HUDEP-2 (cell line): ENCODE results near the gene CCDC3.
"Not testable (repeated sequence)": the region's sequence is repeated elsewhere in the genome, so short reads cannot be mapped to it uniquely, and the experiment has no call there.

Source experiments
- DNase-seq, 76 experiments: peaks; one replicate each; lab custom pipeline; 2025; ENCODE audit not compliant: unreplicated experiment in 76 of 76; lab: John Stamatoyannopoulos, UW

The CCDC3 gene

DNA sequence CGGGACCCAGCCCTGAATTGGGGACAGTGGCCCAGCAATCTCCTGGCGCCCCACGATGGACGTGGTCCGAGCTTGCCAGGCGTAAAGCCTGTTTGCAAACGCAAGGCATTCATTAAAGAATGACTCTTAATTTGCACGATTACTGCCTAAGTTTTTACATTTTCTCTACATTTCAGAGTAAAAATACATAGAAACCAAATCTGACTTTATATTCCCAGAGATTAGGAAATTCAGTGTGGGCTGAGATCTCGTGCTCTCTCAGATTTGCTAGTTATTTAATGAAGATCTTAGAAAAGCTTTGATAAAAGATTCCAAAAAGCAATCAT, 337 bp upstream of the CCDC3 start:
- no peak for DNase-seq

DNA sequence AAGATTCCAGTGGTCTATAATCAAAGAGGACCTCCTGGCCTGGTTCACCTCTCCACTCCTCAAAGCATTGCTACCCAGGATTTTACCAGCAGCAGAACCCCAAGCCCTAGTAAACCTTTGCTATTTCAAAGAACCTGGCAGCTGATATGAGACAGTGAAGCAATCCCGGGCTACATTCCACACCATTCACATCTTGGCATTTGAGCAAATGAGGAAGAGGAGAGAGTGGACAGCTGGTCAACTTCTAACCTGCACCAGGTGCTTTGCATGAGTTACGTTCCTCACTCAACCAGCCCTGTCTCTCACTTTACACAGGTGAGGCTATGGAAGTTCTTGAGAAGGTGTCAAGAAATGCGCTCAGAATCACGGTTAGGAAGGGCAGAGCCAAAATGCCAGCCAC, 1.1 kb downstream of the CCDC3 start:
- DNase-seq, result no peak

DNA sequence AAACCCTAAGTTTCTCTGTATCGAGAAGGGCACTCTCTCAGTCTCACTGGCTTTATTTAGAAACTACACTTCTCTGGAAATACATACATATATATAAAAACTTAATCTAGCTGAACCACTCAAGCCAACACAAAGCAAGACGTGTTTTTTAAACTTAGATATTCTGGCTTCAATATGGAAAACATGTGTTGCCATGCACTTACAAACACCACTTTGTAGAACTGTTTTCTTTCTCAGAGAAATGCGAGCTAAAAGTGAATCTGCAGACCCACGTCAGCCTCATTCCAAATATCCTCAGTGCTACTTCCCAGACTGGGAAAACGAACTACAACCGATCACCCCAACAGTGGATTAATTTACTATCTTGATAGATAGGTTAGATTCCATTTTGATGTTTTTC, 1.7 kb downstream of the CCDC3 start:
- DNase-seq, result no peak

DNA sequence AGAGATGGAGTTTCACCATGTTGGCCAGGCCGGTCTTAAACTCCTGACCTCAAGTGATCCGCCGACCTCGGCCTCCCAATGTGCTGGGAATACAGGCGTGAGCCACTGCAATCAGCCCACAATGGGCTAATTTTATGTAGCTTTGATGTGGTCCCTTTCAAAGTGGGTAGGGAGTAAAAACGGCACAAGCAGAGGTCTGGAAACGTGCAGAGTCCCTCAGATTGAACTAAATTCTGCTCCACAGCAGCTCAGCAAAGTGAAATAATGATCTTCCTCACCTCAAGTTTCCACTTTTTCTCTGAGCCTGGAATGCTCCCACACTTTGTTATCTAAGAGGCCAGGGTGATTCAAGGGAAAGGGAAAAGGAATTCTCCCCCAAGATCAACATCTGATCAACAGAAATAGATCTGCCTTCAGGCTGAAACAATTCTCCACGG, 6.1 kb downstream of the CCDC3 start:
- DNase-seq, result no peak

DNA sequence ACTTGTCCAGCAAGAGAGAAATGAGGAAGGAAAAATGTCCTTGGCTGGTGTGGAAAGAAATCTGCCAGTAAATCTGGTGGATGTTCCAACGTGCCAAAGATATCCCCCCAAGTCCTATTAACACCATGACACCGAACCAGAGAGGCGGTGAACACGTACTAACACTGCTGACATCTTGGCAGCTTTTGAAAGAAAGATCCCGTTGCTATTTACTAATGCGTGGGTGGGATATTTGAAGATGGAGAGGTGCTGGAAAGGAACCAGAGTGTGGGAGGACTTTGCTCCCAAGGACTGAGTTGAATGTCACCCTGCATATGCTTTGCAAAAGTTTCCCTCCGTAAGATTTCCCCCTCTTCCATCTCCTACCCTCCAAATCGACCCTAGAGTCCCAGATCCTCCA, 7.9 kb downstream of the CCDC3 start:
- no peak for DNase-seq

DNA sequence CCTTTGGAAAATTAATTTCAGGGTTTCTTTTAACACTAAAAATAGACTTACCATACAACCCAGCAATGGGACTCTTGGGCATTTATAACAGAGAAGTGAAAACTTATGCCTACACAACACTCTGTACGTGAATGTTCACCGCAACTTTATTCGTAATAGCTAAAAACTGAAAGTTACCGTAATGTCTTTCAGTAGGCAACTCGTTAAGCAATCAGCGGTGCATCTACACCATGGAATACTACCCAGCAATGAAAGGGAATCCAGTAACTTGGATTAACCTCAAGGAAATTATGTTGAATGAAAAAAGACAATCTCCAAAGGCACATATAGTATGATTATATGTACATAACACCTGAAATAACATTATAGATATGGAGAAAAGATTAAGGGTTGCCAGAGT, 16.2 kb downstream of the CCDC3 start:
- DNase-seq, result no peak

DNA sequence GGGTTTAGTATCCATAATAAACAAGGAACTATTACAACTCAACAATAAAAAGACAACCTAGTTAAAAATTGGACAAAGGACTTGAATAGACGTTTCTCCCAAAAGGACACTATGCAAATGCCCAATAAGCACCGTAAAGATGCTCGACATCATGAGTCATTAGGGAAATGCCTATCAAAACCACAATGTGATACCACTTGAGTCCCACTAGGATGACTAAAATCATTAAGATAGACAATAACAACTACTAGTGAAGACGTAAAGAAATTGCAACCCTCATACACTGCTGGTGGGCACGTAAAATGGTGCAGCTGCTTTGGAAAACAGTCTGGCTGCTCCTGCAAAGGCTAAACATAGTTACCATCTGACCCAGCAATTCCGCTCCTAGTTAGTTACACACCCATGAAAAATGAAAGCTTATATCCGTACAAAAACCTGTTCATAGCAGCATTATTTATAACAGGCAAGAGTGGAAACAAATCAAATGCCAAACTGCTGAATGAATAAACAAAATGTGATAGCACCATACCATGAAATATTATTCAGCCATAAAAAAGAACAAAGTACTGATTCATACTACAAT, 17.3 kb downstream of the CCDC3 start:
- DNase-seq, result no peak

DNA sequence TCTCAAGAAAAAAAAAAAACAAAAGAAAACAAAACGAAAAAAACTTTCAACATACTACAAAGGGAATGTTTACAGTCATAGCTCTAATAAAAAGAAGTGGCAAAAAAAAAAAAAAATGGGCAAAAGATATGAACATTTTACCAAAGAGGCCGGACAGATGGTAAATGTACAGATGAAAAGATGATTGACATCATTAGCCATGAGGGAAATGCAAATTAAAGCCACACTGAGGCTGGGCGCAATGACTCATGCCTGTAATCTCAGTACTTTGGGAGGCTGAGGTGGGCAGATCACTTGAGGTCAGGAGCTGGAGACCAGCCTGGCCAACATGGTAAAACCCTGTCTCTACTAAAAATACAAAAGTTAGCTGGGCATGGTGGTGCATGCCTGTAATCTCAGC, 17.9 kb downstream of the CCDC3 start:
- DNase-seq, result not testable (repeated sequence)

DNA sequence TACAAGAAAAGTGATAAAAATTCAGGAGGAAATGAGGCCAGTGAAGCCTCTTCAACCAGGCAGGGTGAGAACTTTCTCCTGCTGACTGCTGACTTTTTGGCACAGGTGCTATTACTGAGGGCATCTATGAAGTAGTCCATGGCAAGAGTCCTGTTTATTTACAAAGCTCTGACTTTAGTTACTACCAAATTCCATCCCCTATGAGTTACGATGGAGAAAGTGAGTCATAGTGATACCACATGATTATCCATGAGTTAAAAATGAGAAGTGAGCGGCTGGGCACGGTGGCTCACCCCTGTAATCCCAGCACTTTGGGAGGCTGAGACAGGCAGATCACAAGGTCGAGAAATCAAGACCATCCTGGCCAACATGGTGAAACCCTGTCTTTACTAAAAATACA, 19.9 kb downstream of the CCDC3 start:
- no peak for DNase-seq

DNA sequence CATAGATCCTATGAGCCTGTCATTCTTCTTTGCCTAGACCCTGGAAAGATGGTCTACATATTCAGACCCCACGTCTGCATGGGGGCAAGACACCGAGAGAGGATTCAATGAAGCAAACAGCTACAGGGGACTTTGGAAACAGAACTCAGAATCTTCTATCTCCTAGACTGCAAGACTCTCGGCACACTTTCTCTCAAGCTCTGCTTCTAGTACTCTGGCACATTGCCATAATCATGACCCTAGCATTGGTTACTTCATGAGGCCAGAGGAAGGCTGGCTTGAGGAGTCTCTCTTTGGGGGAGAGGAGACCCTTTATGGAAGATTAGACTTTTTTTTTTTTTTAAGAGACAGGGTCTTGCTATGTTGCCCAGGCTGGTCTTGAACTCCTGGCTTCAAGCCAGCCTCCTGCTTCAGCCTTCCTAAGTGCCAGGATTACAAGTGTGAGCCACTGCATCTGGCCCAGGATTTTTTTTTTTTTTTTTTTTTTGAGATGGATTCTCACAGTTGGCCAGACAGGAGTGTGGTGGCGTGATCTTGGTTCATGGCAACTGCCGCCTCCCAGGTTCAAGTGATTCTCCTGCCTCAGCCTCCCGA, 20.7 kb downstream of the CCDC3 start:
- no peak for DNase-seq

DNA sequence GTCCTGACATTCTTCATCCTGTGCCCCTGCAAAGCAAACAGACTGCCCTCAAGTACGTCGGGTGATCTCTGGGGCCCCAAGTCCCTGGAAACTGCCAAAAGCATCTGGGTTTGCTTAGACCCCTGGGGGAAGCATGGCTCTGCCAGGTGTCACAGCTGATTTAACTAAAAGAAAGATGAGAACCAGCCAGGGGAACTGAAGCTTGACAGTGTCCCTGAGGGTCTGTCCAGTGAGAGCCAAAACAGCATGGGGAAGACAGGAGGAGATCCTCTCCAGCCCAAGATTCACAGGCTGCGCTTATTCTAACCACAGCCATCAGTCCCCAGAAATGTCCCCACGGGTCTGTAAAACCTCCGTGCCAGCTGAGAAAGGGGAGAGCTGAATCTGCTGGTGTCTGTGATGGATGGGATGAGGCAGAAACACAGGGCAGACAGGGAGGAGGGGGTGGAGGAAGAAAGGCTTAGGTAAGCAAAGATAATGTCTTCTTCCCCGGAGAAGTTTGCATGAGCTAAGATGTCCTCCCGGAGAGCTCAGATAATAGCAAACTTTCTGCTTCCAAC, 21.3 kb downstream of the CCDC3 start:
- no peak for DNase-seq

DNA sequence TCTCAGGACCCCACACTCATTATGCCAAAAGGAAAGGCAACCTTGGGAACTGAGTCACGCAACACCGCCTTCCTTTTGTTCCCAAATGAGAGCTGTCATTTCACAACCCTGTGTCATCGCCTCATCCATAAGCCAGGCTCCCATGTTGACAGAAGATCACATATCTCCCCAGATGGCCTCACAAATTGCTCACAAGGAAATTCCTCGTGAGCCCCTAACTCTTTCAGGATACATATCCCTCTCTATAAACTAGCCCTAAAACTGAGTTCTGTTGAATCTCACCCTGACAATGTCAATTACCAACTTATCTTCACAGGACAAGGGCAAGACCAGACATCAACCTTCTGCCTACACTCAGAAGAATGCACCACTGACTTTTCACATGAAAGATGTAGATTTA, 22.6 kb downstream of the CCDC3 start:
- DNase-seq, result no peak

DNA sequence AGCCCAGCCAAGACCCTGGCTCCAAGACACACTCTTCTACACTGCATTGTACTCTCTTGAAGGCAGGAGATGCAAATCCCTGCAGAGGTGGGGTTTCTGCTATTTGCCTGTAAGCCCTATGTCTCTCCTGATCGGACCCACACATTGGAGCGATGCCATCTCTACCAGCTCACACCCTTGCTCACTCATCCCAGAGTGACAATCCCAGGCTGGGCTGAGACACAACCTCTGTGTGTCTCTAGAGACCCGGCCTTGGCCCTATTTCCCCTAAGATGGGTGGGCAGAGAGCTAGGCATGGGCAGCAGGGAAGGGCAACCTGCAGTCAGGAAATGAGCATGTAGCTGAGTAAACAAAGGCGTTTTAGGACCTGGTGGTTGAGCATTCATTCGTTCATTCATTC, 25.6 kb downstream of the CCDC3 start:
- DNase-seq, result no peak

DNA sequence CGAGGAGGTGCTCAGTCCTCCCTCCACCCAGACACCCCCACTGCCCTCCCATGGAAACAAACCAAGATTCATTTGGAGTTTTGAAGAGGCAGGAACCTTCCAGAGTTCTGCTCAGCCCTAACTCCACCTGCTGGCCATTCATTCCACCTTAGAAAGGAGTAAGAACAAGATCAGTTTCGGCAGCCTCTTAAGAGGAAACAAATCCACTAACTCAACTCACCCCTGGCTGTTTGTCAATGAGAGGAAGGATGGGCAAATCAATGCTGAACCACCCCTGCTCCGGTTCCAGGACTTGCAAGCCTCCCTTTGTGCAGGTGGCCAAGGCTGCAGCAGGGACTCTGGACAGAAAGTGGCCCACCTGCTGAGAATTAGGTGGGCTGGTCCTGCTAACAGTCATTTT, 26.2 kb downstream of the CCDC3 start:
- DNase-seq, result no peak

DNA sequence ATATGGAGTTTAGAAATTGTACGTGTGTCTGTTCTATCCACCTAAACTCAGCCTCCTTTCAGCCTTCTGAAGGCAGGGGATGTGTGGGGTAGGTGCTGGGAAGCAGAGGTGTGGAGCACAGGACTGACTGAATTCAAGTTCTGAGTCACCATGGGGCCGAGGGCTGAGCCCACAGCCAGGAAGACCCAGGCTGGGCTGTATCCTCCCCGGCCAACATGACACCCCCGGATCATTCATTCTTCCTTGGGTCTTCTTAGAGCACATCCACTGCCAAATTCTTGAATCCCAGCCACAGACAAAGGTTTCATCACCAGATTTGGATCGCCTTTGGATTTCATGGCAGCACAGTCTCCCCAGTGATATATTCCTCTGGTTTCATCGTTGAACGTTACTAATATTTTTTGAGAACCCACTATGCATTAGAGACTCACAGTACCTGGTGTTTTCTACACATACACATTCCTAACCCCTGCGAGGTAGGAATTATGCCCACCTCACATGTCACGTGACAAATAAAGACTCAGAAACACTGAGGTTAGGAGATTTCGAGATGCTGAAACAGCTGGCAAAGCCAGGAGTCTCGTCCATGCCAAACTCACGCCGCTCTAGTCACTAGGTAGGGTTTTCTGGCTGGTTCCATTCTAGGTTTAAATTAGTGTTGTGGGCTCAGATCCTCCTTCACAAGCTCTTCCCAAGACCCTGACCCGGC, 26.9 kb downstream of the CCDC3 start:
- DNase-seq, result no peak

DNA sequence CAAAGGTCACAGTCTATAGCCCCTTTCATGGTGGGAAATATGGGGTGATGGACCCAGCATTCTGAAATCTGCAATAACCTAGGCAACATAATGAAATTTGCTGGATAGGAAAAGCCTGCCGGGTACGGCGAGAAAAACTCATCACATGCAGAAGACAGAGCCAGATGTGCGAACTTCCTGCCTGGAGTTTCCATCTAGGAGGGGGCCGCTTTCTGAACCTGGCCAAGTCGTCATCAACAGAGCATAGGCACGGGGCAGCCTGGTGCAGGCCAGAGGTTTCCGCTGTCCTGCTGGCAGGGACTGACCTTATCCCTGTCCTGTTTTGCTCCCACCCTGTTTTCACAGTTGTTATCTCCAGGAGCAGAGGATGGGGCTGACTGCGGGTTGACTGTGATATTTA, 27.4 kb downstream of the CCDC3 start:
- DNase-seq, result no peak

DNA sequence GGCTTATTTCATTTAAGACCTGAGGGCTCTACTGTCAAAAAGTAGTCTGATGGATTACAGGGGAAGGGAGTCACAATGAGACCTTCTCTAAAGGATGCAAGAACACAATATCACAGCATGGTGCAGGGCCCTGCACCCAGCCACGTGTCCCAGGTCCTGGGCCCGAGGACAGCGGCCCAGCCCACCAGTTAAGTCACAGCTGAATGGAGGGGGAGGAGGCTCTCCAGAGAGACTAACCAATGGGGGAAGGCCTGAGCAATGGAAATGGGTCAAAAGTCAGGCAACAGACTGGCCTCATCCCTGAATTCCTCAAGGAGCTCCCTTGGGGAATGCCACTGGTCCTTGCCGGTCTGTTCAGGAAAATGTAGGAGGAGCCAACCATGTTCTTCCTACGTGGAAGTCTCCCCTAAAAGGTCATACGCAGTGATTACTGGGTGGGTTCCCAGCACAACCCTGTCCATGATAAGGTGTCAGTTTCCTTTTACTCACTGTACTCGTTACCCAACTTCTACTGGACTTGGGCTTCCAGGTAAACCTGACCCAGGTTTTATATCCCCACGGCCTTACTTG, 28.3 kb downstream of the CCDC3 start:
- no peak for DNase-seq

DNA sequence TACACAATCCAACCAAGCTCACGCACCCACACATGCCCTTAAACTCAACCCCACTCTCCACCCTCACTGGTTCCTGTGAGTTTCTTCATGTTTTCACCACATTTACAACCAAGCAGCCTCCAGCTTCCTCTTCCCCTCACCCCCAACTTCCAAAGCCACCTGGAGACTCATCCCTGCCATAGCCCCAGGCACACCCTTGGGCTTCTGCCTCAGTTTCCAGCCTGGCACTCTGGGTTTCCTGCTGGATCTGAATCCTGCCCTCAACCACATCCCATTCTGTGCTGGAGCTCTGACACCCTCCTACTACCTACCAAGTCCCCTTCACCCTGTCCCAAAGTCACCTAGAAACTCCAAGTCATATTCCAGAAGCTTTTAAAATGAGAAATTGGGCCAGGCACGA, 29.4 kb downstream of the CCDC3 start:
- no peak for DNase-seq

DNA sequence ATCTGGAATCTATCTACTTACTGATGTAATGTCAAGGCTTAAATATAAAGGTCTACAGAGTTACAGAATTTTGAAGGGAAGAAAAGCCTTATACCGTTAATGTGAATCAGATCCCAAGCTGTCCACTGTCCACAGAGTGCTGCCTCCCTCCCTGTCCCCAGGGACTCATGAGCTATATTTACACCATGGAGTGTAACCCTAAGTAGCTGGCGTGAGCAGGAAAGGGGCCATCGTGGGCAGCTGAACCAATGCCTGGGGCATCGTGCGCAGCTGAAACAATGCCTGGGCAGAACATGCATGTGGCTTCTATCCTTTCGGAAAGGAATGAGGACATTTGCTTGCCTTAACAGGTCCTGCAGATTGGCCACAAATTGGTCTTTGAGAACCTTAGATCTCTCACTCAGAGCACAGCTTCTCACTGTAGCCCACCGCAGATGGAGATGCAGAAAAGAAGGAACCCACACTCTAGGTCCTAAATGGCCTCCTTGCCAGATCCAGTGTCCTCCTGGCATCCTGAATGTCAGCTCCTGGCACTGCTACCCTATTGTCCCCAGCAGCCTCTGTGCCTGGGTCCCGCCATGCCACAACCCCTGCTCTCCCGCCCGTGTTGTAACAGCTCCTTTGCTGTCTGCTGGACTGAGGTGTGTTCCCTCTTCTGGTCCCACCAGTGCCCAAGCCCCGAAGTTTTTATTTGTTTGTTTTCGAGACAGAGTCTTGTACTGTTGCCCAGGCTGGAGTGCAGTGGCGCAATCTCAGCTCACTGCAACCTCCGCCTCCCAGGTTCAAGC, 30.3 kb downstream of the CCDC3 start:
- DNase-seq, result no peak

DNA sequence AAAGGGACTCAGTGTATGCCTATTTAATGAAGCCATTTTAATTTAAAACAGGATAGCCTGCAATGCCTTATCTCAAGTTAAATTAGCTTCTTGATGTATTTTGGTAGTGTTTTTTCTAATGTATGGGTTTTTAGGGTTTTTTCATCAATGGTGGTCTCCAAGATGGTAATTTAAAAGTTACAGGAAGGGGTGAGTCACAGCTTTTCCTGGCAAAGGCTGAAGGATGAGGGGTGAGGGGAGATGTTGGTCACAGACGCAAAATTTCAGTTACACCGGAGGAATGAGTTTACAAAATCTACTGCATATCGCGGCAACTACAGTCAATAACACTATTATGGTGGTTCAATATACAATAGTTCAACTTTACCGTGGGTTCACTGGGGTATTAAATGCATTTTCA, 31.6 kb downstream of the CCDC3 start:
- no peak for DNase-seq

DNA sequence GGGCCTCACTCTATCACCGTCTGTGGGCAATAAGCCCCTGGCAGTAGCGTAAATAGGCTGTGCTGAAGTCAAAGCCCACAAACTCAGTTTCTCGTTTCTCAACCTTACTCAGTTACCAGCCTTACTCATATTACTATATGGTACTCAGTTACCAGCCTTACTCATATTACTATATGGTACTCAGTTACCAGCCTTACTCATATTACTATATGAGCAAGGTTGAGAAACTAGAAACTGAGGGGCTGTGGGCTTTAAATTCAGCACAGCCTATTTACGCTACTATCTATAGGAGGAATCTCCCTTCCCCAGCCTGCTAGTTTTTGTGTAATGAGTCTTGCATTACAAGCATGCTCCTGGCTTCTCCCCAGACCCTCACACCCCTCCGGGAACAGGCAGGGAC, 35.4 kb downstream of the CCDC3 start:
- no peak for DNase-seq
